ENCODE measurements around the gene MARCHF10. TPM values are rescaled to one million over a fixed set of nuclear protein-coding genes. Genes with fewer than 3 reads are reported as not detected.

MARCHF10 gene
- total and polyA plus RNA-seq, 2 donors (not counting 3 experiments of a cell fraction or from before 2014, with no cell fraction given): 0.11 TPM; not detected in 1

- intact Hi-C loops (cut with micrococcal nuclease) (loop anchor here (5.0 to 10.0 kb wide), 2 partner anchors 117 to 280 kb away; partner anchors contain the start of gene METTL2A), dilution Hi-C loops (cut with MboI; ENCODE audit: extremely low pct_ligation_motif_present, low sequenced_read_pairs) (no loop called here)
- Histone ChIP-seq H4K20me1 (replicated peaks; ENCODE audit: control insufficient read depth, extremely low read depth, insufficient read depth, low read length) (no peaks in the 10 kb centered on the region), H2AFZ (ENCODE audit: low read depth, low read length) (peak overlapping the region; percentile 27), H3K4me2 (ENCODE audit: insufficient read depth, low read length) (peak overlapping the region; percentile 90), H3K4me3 (replicated peaks in 1 of 3; ENCODE audit: insufficient read depth in 1 of 3, low read depth in 1 of 3, low read length in 3 of 3) (peak overlapping the region in 2 of 3 experiments; percentile 48 to 56), H3K9me1 (replicated peaks; ENCODE audit: control insufficient read depth, extremely low read depth, insufficient read depth, low read length) (no peaks in the 10 kb centered on the region), H3K27me3 (ENCODE audit: control insufficient read depth in 2 of 2, insufficient read depth in 2 of 2, low read length in 2 of 2) (peaks cover 0 to 8% of the 10 kb centered on the region in 2 experiments), H3K4me1 (ENCODE audit: control insufficient read depth, extremely low read depth, insufficient read depth, low read length) (peaks cover 32% of the 10 kb centered on the region), H3K9ac (replicated peaks; ENCODE audit: extremely low read depth, insufficient read depth, low read length) (peak overlapping the region; percentile 64), H3K36me3 (ENCODE audit: control insufficient read depth in 2 of 2, extremely low read depth in 1 of 2, insufficient read depth in 2 of 2, low read length in 2 of 2) (no peaks in the 10 kb centered on the region), H3K79me2 (ENCODE audit: control insufficient read depth, insufficient read depth, low read length) (no peaks in the 10 kb centered on the region), H3K27ac (ENCODE audit: insufficient read depth, low read depth, low read length) (peak overlapping the region; percentile 40), H3K9me3 (replicated peaks; ENCODE audit: control insufficient read depth, insufficient read depth, low read length) (no peaks in the 10 kb centered on the region)
- TF ChIP-seq POLR2AphosphoS5 (IDR thresholded peaks at IDR 0.05; ENCODE audit: insufficient read depth, low read depth, low read length): peak; percentile 56
- TF ChIP-seq, protein P1, sequence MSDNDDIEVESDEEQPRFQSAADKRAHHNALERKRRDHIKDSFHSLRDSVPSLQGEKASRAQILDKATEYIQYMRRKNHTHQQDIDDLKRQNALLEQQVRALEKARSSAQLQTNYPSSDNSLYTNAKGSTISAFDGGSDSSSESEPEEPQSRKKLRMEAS (IDR thresholded peaks at IDR 0.05; ENCODE audit: insufficient read depth, insufficient read length): no peak
- no peak for TF ChIP-seq POLR2A (IDR thresholded peaks at IDR 0.05; ENCODE audit: low read depth, low read length)
- no peak for TF ChIP-seq FOS (IDR thresholded peaks at IDR 0.05; ENCODE audit: borderline replicate concordance, insufficient read depth, low read length)
- peak; percentile 99 for TF ChIP-seq GATA2 (IDR thresholded peaks at IDR 0.05; ENCODE audit: insufficient read depth, insufficient read length, low read depth, low read length)
- TF ChIP-seq, protein P2, sequence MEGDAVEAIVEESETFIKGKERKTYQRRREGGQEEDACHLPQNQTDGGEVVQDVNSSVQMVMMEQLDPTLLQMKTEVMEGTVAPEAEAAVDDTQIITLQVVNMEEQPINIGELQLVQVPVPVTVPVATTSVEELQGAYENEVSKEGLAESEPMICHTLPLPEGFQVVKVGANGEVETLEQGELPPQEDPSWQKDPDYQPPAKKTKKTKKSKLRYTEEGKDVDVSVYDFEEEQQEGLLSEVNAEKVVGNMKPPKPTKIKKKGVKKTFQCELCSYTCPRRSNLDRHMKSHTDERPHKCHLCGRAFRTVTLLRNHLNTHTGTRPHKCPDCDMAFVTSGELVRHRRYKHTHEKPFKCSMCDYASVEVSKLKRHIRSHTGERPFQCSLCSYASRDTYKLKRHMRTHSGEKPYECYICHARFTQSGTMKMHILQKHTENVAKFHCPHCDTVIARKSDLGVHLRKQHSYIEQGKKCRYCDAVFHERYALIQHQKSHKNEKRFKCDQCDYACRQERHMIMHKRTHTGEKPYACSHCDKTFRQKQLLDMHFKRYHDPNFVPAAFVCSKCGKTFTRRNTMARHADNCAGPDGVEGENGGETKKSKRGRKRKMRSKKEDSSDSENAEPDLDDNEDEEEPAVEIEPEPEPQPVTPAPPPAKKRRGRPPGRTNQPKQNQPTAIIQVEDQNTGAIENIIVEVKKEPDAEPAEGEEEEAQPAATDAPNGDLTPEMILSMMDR (IDR thresholded peaks at IDR 0.05; ENCODE audit: extremely low read depth in 1 of 2, insufficient read depth in 1 of 2, low read depth in 1 of 2, low read length in 2 of 2): no peak
- TF ChIP-seq JUN (IDR thresholded peaks at IDR 0.05; ENCODE audit: borderline replicate concordance, insufficient read depth, insufficient read length, low read depth): peak; percentile 13
- no peak for TF ChIP-seq EZH2 (IDR thresholded peaks at IDR 0.05; ENCODE audit: borderline replicate concordance, low read depth, low read length, severe bottlenecking)
- TF ChIP-seq MYC (IDR thresholded peaks at IDR 0.05; ENCODE audit: low read depth, low read length): no peak
- DNase-seq (ENCODE audit: low read depth, low spot score) (peak; percentile 80), FAIRE-seq (peak; percentile 88)
- ChIA-PET POLR2A (interaction anchor here (0.8 kb wide), 1 partner anchor 23 kb away, joined by 3 read pairs; no protein-coding TSS in a partner anchor), CTCF (interaction anchor here (0.9 to 2.2 kb wide), 5 partner anchors 11 to 701 kb away, joined by 3 to 12 read pairs (median 4); no protein-coding TSS in a partner anchor)
- no TSS peak for BruUV-seq (replicated peaks)
Observed at GRCh38 chr17:62705156-62705777, 102.8 kb downstream of the MARCHF10 start.
